ENCODE data around the gene BCL6. TPM values are rescaled to one million over a fixed set of nuclear protein-coding genes. Genes with fewer than 3 reads are reported as not detected.

The BCL6 gene
- total RNA-seq, 1 experiment from 2014 or later, result 21.5 TPM

DNA sequence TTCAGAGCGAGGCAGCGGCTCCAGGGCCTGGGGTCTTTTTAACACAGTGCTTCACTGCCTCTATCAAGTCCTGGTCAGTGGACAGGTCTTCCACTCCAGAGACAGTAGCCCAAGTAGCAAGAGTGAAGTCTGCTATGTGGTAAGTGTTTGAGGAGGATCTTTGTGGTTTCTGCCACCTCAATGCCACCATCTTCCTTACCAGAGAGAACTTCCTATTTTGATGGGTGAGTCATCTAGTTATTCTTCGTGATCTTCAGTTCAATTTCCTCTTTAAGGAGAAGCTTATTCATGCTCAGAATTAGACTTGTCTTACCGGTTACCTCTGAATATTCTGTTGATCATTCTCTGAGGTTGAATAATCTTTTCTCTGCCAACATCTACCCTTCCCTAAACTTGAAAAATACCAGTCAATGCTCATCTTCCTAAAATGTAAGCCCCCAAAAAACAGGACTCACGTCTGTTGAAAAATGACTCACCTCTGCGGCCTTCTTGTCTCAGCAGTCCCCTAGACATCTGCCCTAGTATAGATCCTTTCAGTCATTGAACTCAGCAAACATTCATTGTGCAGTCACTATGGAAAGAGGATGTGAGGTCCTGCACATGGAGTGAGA lies 32.2 kb upstream of the BCL6 start:
- Histone ChIP-seq H3K27ac (ENCODE audit: low read length) (no peak overlapping the region), H3K4me3 (ENCODE audit: low read depth in 2 of 2, low read length in 2 of 2) (no peak overlapping the region), H3K4me1 (ENCODE audit: control insufficient read depth, insufficient read depth, low read length) (no peaks in the 10 kb centered on the region), H3K9me3 (ENCODE audit: control insufficient read depth, insufficient read depth, low read depth, low read length) (no peaks in the 10 kb centered on the region), H3K36me3 (ENCODE audit: control insufficient read depth, insufficient read depth, low read length) (no peaks in the 10 kb centered on the region), H3K27me3 (ENCODE audit: control insufficient read depth, insufficient read depth, low read length) (peaks cover 2% of the 10 kb centered on the region; the same call in 1 of the 2 replicates)
- no peak for TF ChIP-seq CTCF (IDR thresholded peaks at IDR 0.05)
- TF ChIP-seq SIN3A (IDR thresholded peaks at IDR 0.05; ENCODE audit: borderline replicate concordance, insufficient read depth, low read depth, low read length), result no peak
- TF ChIP-seq TCF7L2 (IDR thresholded peaks at IDR 0.05; ENCODE audit: low read depth, low read length), result no peak
- no peak for TF ChIP-seq POLR2AphosphoS5 (IDR thresholded peaks at IDR 0.05; ENCODE audit: low read depth, low read length)
- no peak for TF ChIP-seq REST (IDR thresholded peaks at IDR 0.05; ENCODE audit: insufficient read depth in 1 of 2, low read depth in 2 of 2, low read length in 1 of 2)
- ATAC-seq, result no peak
- in situ Hi-C loops (cut with HindIII; ENCODE audit: low pct_unique_long_range_greater_than_20kb, low sequenced_read_pairs), result no loop called here
- no peak for DNase-seq (ENCODE audit: low read depth, low spot score)
- no TSS peak for BruUV-seq (replicated peaks)
- intact Hi-C loops (cut with micrococcal nuclease; ENCODE audit: unreplicated experiment), result no loop called here
- ChIA-PET CTCF (no interaction called here), POLR2A (no interaction called here)

GRCh38 chr3:187775549-187775948 lies 30.3 kb upstream of the BCL6 start:
- POLR2A ChIA-PET, result no interaction called here
- intact Hi-C loops (cut with micrococcal nuclease; ENCODE audit: unreplicated experiment), result no loop called here

More at GRCh38 chr3:187775549-187775948, 30.3 kb upstream of the BCL6 start:
- no peaks in the 10 kb centered on the region for H3K9me3 ChIP-seq (ENCODE audit: control insufficient read depth, insufficient read depth, low read depth, low read length)
- H3K36me3 ChIP-seq (ENCODE audit: control insufficient read depth, insufficient read depth, low read length), result no peaks in the 10 kb centered on the region
- DNase-seq (ENCODE audit: low read depth, low spot score) (no peak), ATAC-seq (no peak)
- no TSS peak for BruUV-seq (replicated peaks)
- in situ Hi-C loops (cut with HindIII; ENCODE audit: low pct_unique_long_range_greater_than_20kb, low sequenced_read_pairs), result no loop called here
- no peaks in the 10 kb centered on the region for H3K4me1 ChIP-seq (ENCODE audit: control insufficient read depth, insufficient read depth, low read length)
- no peaks in the 10 kb centered on the region for H3K27me3 ChIP-seq (ENCODE audit: control insufficient read depth, insufficient read depth, low read length)
- TF ChIP-seq REST (IDR thresholded peaks at IDR 0.05; ENCODE audit: insufficient read depth in 1 of 2, low read depth in 2 of 2, low read length in 1 of 2) (no peak), CTCF (IDR thresholded peaks at IDR 0.05) (no peak), SIN3A (IDR thresholded peaks at IDR 0.05; ENCODE audit: borderline replicate concordance, insufficient read depth, low read depth, low read length) (no peak), POLR2AphosphoS5 (IDR thresholded peaks at IDR 0.05; ENCODE audit: low read depth, low read length) (no peak), TCF7L2 (IDR thresholded peaks at IDR 0.05; ENCODE audit: low read depth, low read length) (no peak)
- H3K4me3 ChIP-seq (ENCODE audit: low read depth in 2 of 2, low read length in 2 of 2), result no peak overlapping the region
- CTCF ChIA-PET, result no interaction called here
- H3K27ac ChIP-seq (ENCODE audit: low read length), result no peak overlapping the region
